ENCODE measurements around the gene ASIC3.

- no peak for TF ChIP-seq POLR2A (IDR thresholded peaks at IDR 0.05)
- no peak for TF ChIP-seq CTCF (IDR thresholded peaks at IDR 0.05)
- no peak for TF ChIP-seq EP300 (IDR thresholded peaks at IDR 0.05)
These were observed 7.5 kb upstream of the ASIC3 start for GRCh38 chr7:151040616-151041375.

Measured in stomach (tissue), 4 donors.